ENCODE measurements around the gene SLC32A1.
A peak's percentile ranks its signal among the peaks of the same experiment; 100 is the strongest.

Gene SLC32A1

DNA sequence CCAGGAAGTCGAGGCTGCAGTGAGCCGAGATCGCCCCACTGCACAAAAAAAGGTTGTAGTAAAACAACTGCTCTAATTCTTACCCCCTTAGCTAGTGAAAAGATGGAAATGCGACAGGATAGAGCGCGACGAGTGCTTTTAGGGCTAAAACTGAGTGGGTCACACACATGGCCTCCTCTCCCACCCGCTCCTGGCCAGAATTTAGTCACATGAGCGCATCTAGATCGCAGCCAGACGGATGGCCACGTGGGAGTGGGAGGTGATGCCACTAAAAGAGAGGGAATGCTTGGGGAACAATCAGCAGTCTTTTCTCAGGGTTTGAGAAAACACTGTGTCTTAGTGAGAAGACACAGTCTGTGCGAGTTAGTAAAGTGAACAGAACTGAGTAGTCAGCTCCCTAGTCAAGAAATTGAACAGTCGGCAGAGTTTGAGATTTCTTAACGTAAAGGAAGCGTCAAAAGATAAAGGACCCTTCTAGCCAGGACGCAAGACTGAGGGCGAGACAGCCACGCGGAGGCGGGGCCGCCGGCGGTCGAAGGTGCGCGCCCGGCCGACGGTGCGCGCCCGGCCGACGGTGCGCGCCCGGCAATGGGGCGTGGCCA lies 23.3 kb downstream of the SLC32A1 start:
- H3K27ac ChIP-seq = peak overlapping the region; percentile 87

GRCh38 chr20:38748097-38748860 lies 24.0 kb downstream of the SLC32A1 start, which contains the start of gene ACTR5:
Gene ACTR5, plus strand, starts transcription at chr20:38748460. Its CDS starts 19 bp downstream, at chr20:38748479.
- peak; percentile 61; the same call in 1 of the 2 replicates for TF ChIP-seq ZFX (IDR thresholded peaks at IDR 0.05)
- TF ChIP-seq, protein P1, sequence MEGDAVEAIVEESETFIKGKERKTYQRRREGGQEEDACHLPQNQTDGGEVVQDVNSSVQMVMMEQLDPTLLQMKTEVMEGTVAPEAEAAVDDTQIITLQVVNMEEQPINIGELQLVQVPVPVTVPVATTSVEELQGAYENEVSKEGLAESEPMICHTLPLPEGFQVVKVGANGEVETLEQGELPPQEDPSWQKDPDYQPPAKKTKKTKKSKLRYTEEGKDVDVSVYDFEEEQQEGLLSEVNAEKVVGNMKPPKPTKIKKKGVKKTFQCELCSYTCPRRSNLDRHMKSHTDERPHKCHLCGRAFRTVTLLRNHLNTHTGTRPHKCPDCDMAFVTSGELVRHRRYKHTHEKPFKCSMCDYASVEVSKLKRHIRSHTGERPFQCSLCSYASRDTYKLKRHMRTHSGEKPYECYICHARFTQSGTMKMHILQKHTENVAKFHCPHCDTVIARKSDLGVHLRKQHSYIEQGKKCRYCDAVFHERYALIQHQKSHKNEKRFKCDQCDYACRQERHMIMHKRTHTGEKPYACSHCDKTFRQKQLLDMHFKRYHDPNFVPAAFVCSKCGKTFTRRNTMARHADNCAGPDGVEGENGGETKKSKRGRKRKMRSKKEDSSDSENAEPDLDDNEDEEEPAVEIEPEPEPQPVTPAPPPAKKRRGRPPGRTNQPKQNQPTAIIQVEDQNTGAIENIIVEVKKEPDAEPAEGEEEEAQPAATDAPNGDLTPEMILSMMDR (conservative IDR thresholded peaks at IDR 0.05) = no peak
- H3K27ac ChIP-seq = peak within 1 kb of the TSS; percentile 87

More for the DNA sequence above, 23.3 kb downstream of the SLC32A1 start:
- TF ChIP-seq, protein P1 (conservative IDR thresholded peaks at IDR 0.05) = no peak
- no peak for TF ChIP-seq ZFX (IDR thresholded peaks at IDR 0.05)

DNA sequence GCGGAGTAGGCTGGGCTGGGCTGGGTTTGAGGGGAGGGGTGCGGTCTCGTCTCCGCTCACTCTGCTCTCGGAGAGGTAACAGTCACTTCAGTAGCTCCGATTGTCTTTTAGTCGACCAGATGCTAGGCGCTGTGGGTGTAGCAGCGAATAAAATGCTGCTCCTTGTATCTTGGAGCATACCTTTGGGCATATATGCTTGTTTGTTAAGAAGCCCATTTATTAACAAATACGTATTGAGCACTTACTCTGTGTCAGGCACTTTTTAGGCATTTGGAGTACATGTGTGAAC lies 24.5 kb downstream of the SLC32A1 start:
- H3K27ac ChIP-seq = peak overlapping the region; percentile 87
- TF ChIP-seq, protein P1 (conservative IDR thresholded peaks at IDR 0.05) = no peak
- TF ChIP-seq ZFX (IDR thresholded peaks at IDR 0.05) = no peak

GRCh38 chr20:38751360-38751976 lies 27.2 kb downstream of the SLC32A1 start:
- TF ChIP-seq, protein P1 (conservative IDR thresholded peaks at IDR 0.05) = peak; percentile 86
- TF ChIP-seq ZFX (IDR thresholded peaks at IDR 0.05) = no peak
- H3K27ac ChIP-seq = no peak overlapping the region

DNA sequence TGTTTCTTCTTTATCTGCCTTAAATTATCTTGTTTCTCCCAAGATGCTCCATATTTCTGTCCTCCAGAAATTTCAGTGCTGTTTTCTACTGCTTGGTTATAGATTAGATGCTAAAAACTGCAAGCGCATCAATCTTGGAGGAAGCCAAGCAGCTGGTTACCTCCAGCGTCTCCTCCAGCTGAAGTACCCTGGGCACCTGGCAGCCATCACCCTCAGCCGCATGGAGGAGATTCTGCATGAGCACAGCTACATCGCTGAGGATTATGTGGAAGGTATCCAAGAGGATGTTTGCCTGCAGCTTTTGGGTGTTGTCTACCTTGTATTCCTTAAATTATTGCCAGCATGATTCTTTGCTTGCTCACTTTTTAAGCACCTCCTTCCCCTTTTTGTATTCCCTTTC lies 27.7 kb downstream of the SLC32A1 start:
- TF ChIP-seq ZFX (IDR thresholded peaks at IDR 0.05) = no peak
- TF ChIP-seq, protein P1 (conservative IDR thresholded peaks at IDR 0.05) = no peak

GRCh38 chr20:38754924-38755323 lies 30.6 kb downstream of the SLC32A1 start:
- no peak for TF ChIP-seq ZFX (IDR thresholded peaks at IDR 0.05)
- TF ChIP-seq, protein P1 (conservative IDR thresholded peaks at IDR 0.05) = no peak
- no peak overlapping the region for H3K27ac ChIP-seq

More for the DNA sequence above, 27.7 kb downstream of the SLC32A1 start:
- no peak overlapping the region for H3K27ac ChIP-seq
